CMK (cell line): ENCODE measurements around the gene GNAL.
"Not testable (repeated sequence)": the region's sequence is repeated elsewhere in the genome, so short reads cannot be mapped to it uniquely, and the experiment has no call there.

Source experiments
- DNase-seq: peaks from one replicate; pipeline ENCODE4 v3.0.0-alpha.2; 2010; ENCODE audit warnings: low read depth

Gene GNAL

GRCh38 chr18:11850821-11851145 is 161.7 kb downstream of the GNAL start:
- DNase-seq, result no peak

DNA sequence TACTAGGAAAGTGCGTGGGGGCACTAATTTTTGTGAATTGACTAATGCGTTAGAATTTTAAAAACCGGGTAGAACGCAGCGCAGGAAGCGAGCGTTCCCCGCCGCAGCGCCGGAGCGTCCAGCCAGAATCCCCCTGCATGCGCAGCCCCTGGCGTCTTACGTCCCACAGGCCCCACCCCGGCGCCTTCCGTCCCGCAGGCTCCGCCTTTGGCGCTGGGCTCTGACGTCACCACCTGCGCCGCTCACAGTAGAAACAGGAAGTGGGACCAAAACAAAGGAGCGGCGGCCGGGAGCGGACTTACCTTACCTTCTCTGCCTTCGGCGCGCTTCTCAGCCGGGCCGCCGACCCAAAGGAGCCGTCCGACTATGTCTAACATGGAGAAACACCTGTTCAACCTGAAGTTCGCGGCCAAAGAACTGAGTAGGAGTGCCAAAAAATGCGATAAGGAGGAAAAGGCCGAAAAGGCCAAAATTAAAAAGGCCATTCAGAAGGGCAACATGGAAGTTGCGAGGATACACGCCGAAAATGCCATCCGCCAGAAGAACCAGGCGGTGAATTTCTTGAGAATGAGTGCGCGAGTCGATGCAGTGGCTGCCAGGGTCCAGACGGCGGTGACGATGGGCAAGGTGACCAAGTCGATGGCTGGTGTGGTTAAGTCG is 162.2 kb downstream of the GNAL start, which contains the start of gene CHMP1B:
Gene CHMP1B, plus strand, starts transcription at position 268 of the 660 bp plus-strand sequence. Its CDS starts 99 bp downstream, at position 367.
- peak; percentile 62 for DNase-seq

DNA sequence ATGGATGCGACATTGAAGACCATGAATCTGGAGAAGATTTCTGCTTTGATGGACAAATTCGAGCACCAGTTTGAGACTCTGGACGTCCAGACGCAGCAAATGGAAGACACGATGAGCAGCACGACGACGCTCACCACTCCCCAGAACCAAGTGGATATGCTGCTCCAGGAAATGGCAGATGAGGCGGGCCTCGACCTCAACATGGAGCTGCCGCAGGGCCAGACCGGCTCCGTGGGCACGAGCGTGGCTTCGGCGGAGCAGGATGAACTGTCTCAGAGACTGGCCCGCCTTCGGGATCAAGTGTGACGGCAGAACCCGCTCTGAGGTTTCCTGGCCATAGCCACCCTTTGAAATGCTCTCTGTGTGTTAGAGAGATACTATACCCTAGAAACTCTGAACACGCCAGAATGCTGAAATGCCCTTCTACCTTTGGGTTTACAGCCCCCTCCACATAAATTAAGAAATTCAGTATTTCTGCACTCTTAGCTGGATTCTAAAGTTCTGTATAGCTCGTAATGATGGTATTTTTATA is 162.8 kb downstream of the GNAL start:
- no peak for DNase-seq

GRCh38 chr18:11854554-11854953 is 165.5 kb downstream of the GNAL start:
- DNase-seq, result not testable (repeated sequence)

DNA sequence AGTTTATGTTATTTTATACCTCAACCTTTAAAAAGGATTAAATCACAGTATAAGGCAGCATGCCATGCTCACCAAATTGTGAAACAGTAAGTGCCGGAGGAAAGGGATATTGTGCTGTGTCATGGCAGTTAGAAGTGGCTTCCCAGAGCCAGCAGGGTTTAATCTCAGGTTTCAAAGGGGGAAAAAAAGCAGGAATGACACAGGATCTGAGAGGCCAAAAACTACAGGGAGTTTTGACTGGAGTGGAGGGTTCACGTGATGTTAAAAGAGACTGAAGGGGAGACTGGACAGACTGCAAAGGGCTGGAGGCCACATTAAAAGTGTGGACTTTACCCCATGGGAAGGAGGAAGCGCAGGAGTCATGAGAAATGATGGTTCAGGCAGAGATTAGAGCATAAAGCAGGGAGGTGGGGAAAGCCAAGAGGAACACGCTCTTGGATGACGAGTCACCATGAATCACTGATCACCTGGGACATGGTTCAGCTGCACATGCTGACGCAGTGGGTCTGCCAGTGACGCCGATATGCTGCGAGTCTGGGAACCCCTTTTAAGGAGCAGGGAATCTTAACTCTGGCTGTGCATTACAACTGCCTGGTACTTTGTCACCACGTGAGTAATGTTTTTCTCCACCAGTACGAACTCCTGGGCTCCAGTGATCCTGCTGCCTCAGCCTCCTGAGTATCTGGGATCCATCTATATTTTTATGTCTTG is 168.3 kb downstream of the GNAL start:
- no peak for DNase-seq

DNA sequence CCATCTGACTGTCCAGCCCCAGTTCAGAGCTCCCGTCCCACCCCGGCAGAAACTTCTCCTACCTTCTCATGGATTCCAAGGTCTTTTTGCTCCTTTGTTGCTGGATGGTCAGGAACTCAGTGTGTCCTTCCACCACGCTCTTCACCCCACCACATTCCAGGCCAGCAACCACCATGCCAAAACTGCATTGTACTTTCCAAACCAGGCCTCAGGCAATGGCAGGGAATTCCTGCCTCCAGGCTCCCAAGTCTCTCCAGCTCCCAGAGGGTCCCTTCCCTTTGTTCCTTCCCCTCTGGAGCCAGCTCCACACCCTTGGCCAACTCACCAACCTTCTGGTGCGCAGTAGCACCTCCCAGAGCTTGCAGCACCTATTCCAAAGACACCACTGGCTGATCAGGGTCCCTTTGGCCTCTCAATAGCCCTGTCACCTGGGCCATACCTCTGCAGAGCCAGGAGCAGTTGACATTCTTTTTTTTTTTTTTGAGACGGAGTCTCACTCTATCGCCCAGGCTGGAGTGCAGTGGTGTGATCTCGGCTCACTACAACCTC is 170.3 kb downstream of the GNAL start:
- DNase-seq, result no peak

- no peak for DNase-seq
These were observed 170.9 kb downstream of the GNAL start for GRCh38 chr18:11859903-11860407.

DNA sequence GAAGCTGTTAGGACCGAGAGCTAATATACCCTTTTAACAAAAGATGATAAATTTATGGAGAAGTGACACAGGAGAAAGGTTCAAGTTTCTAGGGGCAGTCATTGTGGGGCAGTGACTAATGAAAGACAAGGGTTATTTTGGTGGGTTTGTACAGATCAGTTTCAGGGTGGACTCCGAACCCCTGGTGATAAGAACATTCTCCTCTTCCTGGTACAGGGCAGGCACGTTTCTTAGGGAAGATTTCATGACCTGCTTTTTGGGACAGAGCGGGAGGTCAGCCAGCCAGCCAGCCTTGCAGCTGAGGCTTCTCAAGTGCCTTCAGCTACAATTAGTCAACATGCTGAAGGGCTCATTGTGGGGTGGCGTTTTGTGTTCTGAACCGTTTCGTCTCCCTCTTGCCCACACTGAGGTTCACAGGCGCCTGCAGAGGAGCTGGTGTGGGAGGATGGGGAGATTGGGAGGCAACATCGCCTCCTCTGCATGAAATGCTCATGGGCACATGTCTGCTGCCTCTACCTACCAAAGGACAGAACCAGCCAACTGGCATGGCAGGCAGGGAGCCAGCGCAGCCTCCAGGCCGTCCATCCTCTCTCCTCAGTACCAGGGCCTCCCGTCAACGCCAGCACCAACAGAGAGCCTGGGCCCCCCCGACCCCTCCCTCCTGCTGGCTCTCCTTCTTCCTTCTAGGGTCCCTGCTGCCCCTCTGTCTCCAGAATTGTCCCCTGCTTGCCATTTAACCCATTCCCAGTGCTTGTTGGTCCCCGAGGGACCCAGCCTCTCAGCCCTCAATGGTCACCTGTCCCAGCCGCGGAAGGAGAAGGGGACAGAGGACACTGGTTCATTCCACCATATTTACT is 171.8 kb downstream of the GNAL start:
- DNase-seq, result no peak

DNA sequence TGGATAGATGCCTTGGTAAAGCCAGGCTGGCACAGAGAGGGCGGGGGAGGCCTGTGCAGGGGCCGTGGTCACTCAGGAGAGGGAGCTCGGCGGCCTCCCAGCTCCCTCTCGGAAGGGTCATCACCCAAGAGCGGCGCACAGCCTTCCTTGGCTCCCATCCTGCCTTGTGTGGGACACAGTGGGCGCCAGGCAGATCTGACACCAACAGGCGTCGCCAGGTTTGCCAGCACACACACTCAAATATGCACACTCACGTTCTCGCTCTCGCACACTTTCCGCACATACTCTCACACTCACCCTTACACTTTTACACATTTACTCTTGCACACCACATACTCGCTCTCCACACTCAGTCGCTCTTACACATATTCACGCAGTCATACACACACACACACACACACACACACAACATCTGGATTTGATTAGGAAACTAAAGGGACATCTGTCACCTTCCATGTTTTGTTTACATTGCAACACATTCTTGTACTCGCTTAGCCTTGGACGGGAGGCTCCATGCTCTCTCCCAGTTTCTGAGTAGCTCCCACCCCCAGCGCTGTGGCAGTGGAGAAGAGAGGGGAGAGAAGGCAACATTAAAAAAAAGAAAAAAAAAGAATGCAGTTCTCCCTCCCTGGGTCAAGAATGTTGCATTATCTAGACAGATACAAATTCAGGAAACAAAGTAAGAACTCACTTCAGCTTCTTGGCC is 172.7 kb downstream of the GNAL start:
- no peak for DNase-seq

DNA sequence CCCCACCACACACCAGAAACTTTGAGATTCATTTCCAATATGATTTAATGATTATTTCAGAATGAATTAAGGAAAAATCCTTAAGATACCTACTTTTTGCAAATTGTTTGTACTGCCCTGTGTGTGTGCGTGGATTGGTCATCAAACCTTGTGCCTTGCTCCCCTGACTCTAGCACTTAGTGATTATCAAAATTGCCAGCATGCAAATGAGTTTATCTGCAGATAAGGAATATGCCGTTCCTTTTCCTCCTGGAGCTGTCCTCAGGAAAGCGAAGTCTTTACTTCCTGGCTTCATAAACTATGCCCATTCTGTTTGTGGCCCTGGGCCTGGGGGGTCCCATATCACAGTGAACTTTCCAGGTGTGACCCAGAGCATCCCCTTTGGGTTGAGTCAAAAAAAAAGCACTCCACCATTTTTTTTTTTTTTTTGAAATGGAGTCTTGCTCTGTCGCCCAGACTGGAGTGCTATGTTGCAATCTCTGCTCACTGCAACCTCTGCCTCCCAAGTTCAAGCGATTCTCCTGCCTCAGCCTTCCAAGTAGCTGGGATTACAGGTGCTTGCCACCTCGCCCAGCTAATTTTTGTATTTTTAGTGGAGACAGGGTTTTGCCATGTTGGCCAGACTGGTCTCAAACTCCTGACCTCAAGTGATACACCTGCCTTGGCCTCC is 173.5 kb downstream of the GNAL start:
- no peak for DNase-seq

DNA sequence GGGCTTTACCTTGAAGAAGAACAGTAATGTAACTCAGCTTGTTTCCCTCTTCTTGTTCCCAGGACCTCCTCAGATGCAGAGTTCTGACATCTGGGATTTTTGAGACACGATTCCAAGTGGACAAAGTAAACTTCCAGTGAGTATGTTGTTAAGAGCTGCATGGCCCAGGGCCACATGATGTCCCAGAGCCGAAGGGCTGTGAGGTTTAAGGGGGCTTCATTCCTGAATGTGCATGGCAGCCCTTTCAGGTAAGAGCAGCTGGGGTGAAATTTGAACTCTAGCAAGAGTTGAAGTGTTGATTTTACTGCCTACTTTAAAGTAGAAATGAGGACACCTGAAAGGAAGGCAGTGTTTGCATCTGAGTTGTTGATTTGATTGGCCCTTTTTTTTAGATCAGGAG is 175.4 kb downstream of the GNAL start:
- no peak for DNase-seq

DNA sequence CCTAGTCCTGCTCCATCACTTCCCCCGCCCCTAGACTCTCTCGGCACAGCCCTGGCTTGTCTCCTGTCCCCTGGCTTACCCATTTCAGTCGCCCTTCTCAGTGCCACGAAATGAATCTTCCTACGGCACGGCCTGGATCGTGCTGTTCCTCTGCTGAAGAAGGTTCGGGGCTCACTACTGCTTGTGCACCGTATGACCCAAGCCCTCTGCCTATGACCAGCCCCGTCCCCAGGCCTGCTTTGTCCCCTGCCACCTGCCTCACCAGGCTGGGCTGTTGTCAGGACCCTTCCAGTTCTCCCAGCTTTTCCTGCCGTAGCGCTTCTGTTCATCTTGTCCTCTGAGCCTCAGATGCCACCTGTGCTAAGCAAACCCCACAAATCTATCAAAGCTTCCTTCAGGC is 176.0 kb downstream of the GNAL start:
- no peak for DNase-seq

DNA sequence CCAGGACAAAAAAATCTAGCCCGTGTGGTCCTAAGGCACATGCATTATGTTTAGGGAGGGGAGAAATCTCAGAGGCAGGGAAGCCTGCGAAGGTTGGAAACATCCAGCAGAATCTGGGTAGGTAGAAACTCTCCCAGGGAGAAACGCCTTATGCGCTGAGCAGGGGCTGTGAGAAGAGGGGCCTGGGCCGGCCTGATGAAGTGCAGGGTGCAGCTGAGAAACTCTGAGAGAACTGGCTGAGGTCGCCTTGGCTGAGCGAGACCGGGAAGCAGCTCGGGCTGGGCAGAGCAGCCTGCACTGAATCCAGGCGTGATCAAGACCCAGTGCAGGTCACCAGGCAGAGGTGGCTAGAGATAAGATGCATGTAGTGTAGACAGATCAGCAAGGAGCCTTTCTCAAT is 177.3 kb downstream of the GNAL start:
- no peak for DNase-seq

- no peak for DNase-seq
These were observed 177.7 kb downstream of the GNAL start for GRCh38 chr18:11866764-11867163.

GRCh38 chr18:11868230-11868629 is 179.2 kb downstream of the GNAL start:
- DNase-seq, result no peak

- DNase-seq, result no peak
These were observed 182.4 kb downstream of the GNAL start for GRCh38 chr18:11871501-11871900.

DNA sequence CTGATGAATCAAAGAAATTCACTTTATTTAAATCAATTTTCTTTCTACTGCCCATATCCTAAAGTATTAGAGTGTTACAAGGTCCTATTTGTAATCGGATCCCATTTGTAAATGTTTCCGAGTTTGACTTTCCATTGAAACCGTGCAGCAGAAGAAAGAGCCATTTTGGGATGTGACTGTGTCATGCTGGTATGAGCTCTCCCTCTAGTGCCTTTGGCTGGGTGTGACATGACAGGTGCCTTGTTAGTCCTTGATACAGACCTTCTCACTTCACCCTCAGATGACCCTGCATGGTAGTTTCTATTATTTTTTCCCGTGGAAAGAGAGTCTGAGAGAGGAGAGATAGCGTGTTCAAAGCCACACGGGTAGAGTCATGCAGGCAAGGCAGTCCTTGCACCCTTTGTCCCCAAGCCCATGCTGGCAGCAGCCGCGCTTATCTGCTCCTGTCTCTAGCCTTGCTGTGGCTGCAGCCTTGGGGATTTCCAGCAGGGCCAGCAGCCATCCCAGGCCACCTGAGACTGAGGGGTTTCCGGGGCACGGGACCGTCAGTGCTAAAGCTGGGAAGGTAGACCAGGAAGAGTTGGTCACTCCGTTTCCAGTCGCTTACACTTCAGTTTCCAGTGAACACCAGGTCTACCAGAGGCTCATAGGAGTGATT is 183.5 kb downstream of the GNAL start:
- DNase-seq, result no peak

- DNase-seq, result no peak
These were observed 184.7 kb downstream of the GNAL start for GRCh38 chr18:11873670-11874340.

DNA sequence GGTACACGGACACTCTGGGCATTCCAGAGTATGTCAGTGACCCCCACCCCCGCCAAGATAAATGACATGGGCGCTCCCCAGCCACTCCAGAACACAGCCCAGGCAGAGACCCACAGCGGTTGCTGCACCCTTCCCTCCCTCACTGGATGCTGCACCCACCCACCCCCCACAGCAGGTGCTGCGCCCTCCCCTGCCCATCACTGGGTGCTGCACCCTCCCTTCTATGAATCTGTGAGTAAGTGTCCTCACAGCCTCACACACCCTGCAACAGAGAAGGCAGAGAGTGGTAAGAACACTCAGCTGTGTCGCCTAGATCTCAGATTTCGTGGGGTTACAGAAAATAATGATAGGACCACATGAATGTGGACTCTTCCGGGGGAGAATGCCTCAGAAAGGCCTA is 185.6 kb downstream of the GNAL start:
- DNase-seq, result no peak
